Uterus (tissue), 2 donors: ENCODE results near the gene CACNA2D4.

Experiments
- POLR2A ChIP-seq, 2 donors: fragments of 450-650 bp; IDR thresholded peaks; one replicate each; pipeline ENCODE4 v1.6.1; 2016; ENCODE audit warnings: antibody characterized with exemption in 2 of 2, mild to moderate bottlenecking in 1 of 2, moderate library complexity in 1 of 2
- TF ChIP-seq, protein P1 (sequence below), 4 experiments: fragments of 200-600 bp in 2 of 4; fragments of 450-650 bp in 2 of 4; sonication (generic) in 2 of 4; IDR thresholded peaks; one replicate each; pipeline ENCODE4 v1.5.1; 2016 to 2019; ENCODE audit warnings: antibody characterized with exemption in 4 of 4, mild to moderate bottlenecking in 2 of 4, moderate library complexity in 1 of 4

GRCh38 chr12:1852076-1852475 is 66.4 kb downstream of the CACNA2D4 start:
- TF ChIP-seq, protein P1, sequence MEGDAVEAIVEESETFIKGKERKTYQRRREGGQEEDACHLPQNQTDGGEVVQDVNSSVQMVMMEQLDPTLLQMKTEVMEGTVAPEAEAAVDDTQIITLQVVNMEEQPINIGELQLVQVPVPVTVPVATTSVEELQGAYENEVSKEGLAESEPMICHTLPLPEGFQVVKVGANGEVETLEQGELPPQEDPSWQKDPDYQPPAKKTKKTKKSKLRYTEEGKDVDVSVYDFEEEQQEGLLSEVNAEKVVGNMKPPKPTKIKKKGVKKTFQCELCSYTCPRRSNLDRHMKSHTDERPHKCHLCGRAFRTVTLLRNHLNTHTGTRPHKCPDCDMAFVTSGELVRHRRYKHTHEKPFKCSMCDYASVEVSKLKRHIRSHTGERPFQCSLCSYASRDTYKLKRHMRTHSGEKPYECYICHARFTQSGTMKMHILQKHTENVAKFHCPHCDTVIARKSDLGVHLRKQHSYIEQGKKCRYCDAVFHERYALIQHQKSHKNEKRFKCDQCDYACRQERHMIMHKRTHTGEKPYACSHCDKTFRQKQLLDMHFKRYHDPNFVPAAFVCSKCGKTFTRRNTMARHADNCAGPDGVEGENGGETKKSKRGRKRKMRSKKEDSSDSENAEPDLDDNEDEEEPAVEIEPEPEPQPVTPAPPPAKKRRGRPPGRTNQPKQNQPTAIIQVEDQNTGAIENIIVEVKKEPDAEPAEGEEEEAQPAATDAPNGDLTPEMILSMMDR (IDR thresholded peaks at IDR 0.05), result no peak
- TF ChIP-seq POLR2A (IDR thresholded peaks at IDR 0.05), result no peak
